Stomach (tissue), 9 donors: ENCODE results near the gene POGK. TPM values are rescaled to one million over a fixed set of nuclear protein-coding genes. Genes with fewer than 3 reads are reported as not detected.

Experiments used
- DNase-seq, 2 donors: peaks; one replicate each; pipeline versions ENCODE4 v3.0.0 to v3.0.0-alpha.2; 2013 to 2019
- H3K27ac ChIP-seq, 5 donors: fragments of 200-600 bp in 4 of 5; sonication (generic) in 4 of 5; one replicate each; pipeline ENCODE4 v1.5.1; 2013 to 2019; ENCODE audit warnings: mild to moderate bottlenecking in 1 of 5, moderate library complexity in 1 of 5
- H3K27me3 ChIP-seq, 3 donors: fragments of 200-600 bp; sonication (generic); one replicate each; pipeline ENCODE4 v1.5.1; 2017 to 2019; ENCODE audit warnings: mixed run types in 1 of 3
- H3K36me3 ChIP-seq, 4 donors: fragments of 200-600 bp; sonication (generic); 1 replicate in 3 of 4; 2 replicates in 1 of 4; pipeline ENCODE4 v1.5.1; 2016 to 2019
- H3K4me1 ChIP-seq, 4 donors: fragments of 200-600 bp; sonication (generic); one replicate each; pipeline ENCODE4 v1.5.1; 2016 to 2019
- H3K4me3 ChIP-seq, 4 donors: fragments of 200-600 bp; sonication (generic) in 3 of 4; one replicate each; pipeline ENCODE4 v1.5.1; 2016 to 2019; ENCODE audit warnings: mild to moderate bottlenecking in 1 of 4
- H3K9me3 ChIP-seq, 4 donors: fragments of 200-600 bp; sonication (generic); one replicate each; pipeline ENCODE4 v1.5.1; 2016 to 2019
- CTCF ChIP-seq, 7 experiments: fragments of 450-650 bp in 4 of 7; fragments of 200-600 bp in 3 of 7; sonication (generic) in 3 of 7; IDR thresholded peaks; one replicate each; pipeline ENCODE4 v1.5.1; 2016 to 2019; ENCODE audit warnings: antibody characterized with exemption in 7 of 7, control low read depth in 2 of 7, mild to moderate bottlenecking in 1 of 7
- EP300 ChIP-seq: sonication (generic); formaldehyde crosslinking; IDR thresholded peaks from one replicate; pipeline ENCODE4 v1.6.1; 2017; ENCODE audit warnings: antibody characterized with exemption
- POLR2A ChIP-seq, 4 donors: fragments of 450-650 bp; IDR thresholded peaks; one replicate each; pipeline ENCODE4 v1.6.1; 2016; ENCODE audit warnings: antibody characterized with exemption in 4 of 4, control low read depth in 2 of 4, mild to moderate bottlenecking in 1 of 4, moderate library complexity in 1 of 4
- POLR2AphosphoS5 ChIP-seq, 3 donors: sonication (generic); formaldehyde crosslinking; IDR thresholded peaks; one replicate each; pipeline ENCODE4 v1.6.1; 2016; ENCODE audit warnings: antibody characterized with exemption in 3 of 3
- WGBS, 5 donors: extraction: QIAGEN DNeasy Blood & Tissue Kit in 3 of 5; methylation state at CpG; one replicate each; pipeline versions ENCODE4 v1.1.5 to v1.1.7; 2013 to 2018; 5-methylcytosine and 5-hydroxymethylcytosine counted together
- intact Hi-C: fragments of 100-400 bp; cut with DNase I; formaldehyde crosslinking; loops from one replicate; pipeline ENCODE4 v1.15.1; 2023; ENCODE audit warnings: low total_unique reads
- polyA plus RNA-seq, 3 donors: library from polyadenylated mRNA; stranded (reverse); fragments of 200-250 nt; gene quantifications; one replicate each; pipeline ENCODE4 v1.2.3, GENCODE V29; 2013
- total RNA-seq, 5 donors: library from RNA; depleted of rRNA; stranded (reverse); fragments of >200 nt; gene quantifications; one replicate each; pipeline versions ENCODE4 v1.1.0 to v1.2.3, GENCODE V29; 2014 to 2016
- donor health status: healthy with polysubstance abuse.
- donor health status: Bipolar disorder and iron deficiency.
- donor health status: healthy.

POGK gene
- total and polyA plus RNA-seq, 8 donors, result 8.1 to 33.8 (median 15.9) TPM

GRCh38 chr1:166855558-166855957, 16.3 kb downstream of the POGK start:
- Histone ChIP-seq H3K9me3 (no peaks in the 10 kb centered on the region), H3K36me3 (peaks cover 42 to 99% (median 98%) of the 10 kb centered on the region in 4 donors), H3K27me3 (no peaks in the 10 kb centered on the region), H3K27ac (no peak overlapping the region), H3K4me3 (no peak overlapping the region), H3K4me1 (peaks cover 0 to 37% (median 12%) of the 10 kb centered on the region in 4 donors)
- no peak for TF ChIP-seq POLR2AphosphoS5 (IDR thresholded peaks at IDR 0.05)
- TF ChIP-seq EP300, result no peak
- TF ChIP-seq POLR2A (IDR thresholded peaks at IDR 0.05), result no peak
- no peak for TF ChIP-seq CTCF (IDR thresholded peaks at IDR 0.05)
- intact Hi-C loops, result no loop called here
- DNase-seq, result no peak
- WGBS, 5 donors, result 79 to 87% (median 85%) methylated on average over 3 of the region's 3 CpGs

GRCh38 chr1:166857995-166858394, 18.7 kb downstream of the POGK start:
- Histone ChIP-seq H3K4me1 (peaks cover 0 to 32% (median 12%) of the 10 kb centered on the region in 4 donors), H3K36me3 (peaks cover 42 to 99% (median 98%) of the 10 kb centered on the region in 4 donors), H3K9me3 (no peaks in the 10 kb centered on the region), H3K27me3 (no peaks in the 10 kb centered on the region), H3K27ac (no peak overlapping the region), H3K4me3 (no peak overlapping the region)
- intact Hi-C loops, result no loop called here
- WGBS, 5 donors, result 74 to 89% (median 75%) methylated on average over 3 of the region's 3 CpGs
- TF ChIP-seq CTCF (IDR thresholded peaks at IDR 0.05) (no peak), POLR2AphosphoS5 (IDR thresholded peaks at IDR 0.05) (no peak), EP300 (no peak), POLR2A (IDR thresholded peaks at IDR 0.05) (no peak)
- DNase-seq, result no peak

GRCh38 chr1:166858726-166859419, 19.6 kb downstream of the POGK start:
- H3K4me3 ChIP-seq, result no peak overlapping the region
- H3K36me3 ChIP-seq, result peaks cover 44 to 99% (median 97%) of the 10 kb centered on the region in 4 donors
- no peaks in the 10 kb centered on the region for H3K27me3 ChIP-seq
- no peaks in the 10 kb centered on the region for H3K9me3 ChIP-seq
- 68 to 77% (median 70%) methylated on average over 7 of the region's 7 CpGs for WGBS, 5 donors
- no peak for TF ChIP-seq CTCF (IDR thresholded peaks at IDR 0.05)
- no peak for TF ChIP-seq POLR2A (IDR thresholded peaks at IDR 0.05)
- no peak for TF ChIP-seq POLR2AphosphoS5 (IDR thresholded peaks at IDR 0.05)
- intact Hi-C loops, result no loop called here
- H3K4me1 ChIP-seq, result peaks cover 0 to 24% (median 9%) of the 10 kb centered on the region in 4 donors
- DNase-seq, result no peak
- no peak overlapping the region for H3K27ac ChIP-seq

- TF ChIP-seq POLR2A (IDR thresholded peaks at IDR 0.05) (no peak), POLR2AphosphoS5 (IDR thresholded peaks at IDR 0.05) (no peak), EP300 (no peak), CTCF (IDR thresholded peaks at IDR 0.05) (no peak)
- intact Hi-C loops, result no loop called here
- no peak overlapping the region for H3K27ac ChIP-seq
- 73 to 92% (median 86%) methylated on average over 4 to 5 of the region's 5 CpGs for WGBS, 5 donors
- H3K36me3 ChIP-seq, result peaks cover 44 to 99% (median 96%) of the 10 kb centered on the region in 4 donors
- DNase-seq, result no peak
- H3K9me3 ChIP-seq, result no peaks in the 10 kb centered on the region
- H3K4me3 ChIP-seq, result no peak overlapping the region
- no peaks in the 10 kb centered on the region for H3K27me3 ChIP-seq
- H3K4me1 ChIP-seq, result peaks cover 0 to 19% (median 6%) of the 10 kb centered on the region in 4 donors
Observed at GRCh38 chr1:166859597-166859996, 20.3 kb downstream of the POGK start.
